PC-3 (cell line): Measurements from ENCODE around the gene LRRN4.

Experiments
- EZH2 ChIP-seq: fragments of 300-600 bp; sonication (generic); IDR thresholded peaks from one replicate; pipeline ENCODE4 v1.6.1; 2017; ENCODE audit warnings: antibody characterized with exemption, mild to moderate bottlenecking, low read length; ENCODE audit not compliant: unreplicated experiment
- TF ChIP-seq, protein P1 (sequence below): fragments of 300-600 bp; sonication (generic); conservative IDR thresholded peaks from 2 replicates; pipeline ENCODE4 v1.5.1; 2017; ENCODE audit warnings: antibody characterized with exemption, low read depth, mild to moderate bottlenecking, low read length

DNA sequence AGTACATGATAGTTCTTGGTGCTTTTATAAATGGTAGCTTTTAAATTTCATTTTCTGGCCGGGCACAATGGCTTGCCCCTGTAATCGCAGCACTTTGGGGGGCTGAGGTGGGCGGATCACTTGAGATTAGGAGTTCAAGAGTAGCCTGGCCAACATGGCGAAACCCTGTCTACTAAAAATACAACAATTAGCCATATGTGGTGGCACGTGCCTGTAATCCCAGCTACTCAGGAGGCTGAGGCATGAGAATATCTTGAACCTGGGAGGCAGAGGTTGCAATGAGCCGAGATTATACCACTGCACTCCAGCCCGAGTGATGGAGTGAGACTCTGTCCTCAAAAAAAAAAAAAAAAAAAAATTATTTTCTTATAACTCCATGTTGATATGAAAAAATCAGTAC lies 36.0 kb downstream of the LRRN4 start:
- no peak for TF ChIP-seq EZH2
- TF ChIP-seq, protein P1, sequence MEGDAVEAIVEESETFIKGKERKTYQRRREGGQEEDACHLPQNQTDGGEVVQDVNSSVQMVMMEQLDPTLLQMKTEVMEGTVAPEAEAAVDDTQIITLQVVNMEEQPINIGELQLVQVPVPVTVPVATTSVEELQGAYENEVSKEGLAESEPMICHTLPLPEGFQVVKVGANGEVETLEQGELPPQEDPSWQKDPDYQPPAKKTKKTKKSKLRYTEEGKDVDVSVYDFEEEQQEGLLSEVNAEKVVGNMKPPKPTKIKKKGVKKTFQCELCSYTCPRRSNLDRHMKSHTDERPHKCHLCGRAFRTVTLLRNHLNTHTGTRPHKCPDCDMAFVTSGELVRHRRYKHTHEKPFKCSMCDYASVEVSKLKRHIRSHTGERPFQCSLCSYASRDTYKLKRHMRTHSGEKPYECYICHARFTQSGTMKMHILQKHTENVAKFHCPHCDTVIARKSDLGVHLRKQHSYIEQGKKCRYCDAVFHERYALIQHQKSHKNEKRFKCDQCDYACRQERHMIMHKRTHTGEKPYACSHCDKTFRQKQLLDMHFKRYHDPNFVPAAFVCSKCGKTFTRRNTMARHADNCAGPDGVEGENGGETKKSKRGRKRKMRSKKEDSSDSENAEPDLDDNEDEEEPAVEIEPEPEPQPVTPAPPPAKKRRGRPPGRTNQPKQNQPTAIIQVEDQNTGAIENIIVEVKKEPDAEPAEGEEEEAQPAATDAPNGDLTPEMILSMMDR, result no peak
